K562 (cell line): ENCODE results near the gene KDM2B. TPM values are rescaled to one million over a fixed set of nuclear protein-coding genes. Genes with fewer than 3 reads are reported as not detected.
A peak's percentile ranks its signal among the peaks of the same experiment; 100 is the strongest.

Experiments used
- CBX5 ChIP-seq: IDR thresholded peaks from 2 replicates; pipeline ENCODE4 v1.6.1; 2014; ENCODE audit warnings: low read depth, borderline replicate concordance
- ELF1 ChIP-seq: fragments of 200-800 bp; sonication (Bioruptor generic); IDR thresholded peaks from 2 replicates; pipeline ENCODE4 v1.6.1; 2016; ENCODE audit warnings: missing genetic modification characterization, missing compliant biosample characterization
- GATAD2B ChIP-seq: fragments of 450-650 bp; IDR thresholded peaks from 2 replicates; pipeline ENCODE4 v1.6.1; 2017; ENCODE audit warnings: mild to moderate bottlenecking, borderline replicate concordance
- MECOM ChIP-seq: fragments of 250-450 bp; sonication (Bioruptor Pico); IDR thresholded peaks from 2 replicates; pipeline ENCODE4 v1.8.0; 2022; ENCODE audit warnings: inconsistent platforms
- NCOR1 ChIP-seq: fragments of 450-650 bp; IDR thresholded peaks from 2 replicates; pipeline ENCODE4 v1.6.1; 2016; ENCODE audit warnings: mild to moderate bottlenecking, moderate library complexity
- NFATC3 ChIP-seq: fragments of 450-650 bp; IDR thresholded peaks from 2 replicates; pipeline ENCODE4 v1.6.1; 2017; ENCODE audit warnings: mild to moderate bottlenecking
- PTBP1 ChIP-seq: fragments of 200-400 bp; formaldehyde crosslinking; IDR thresholded peaks from 2 replicates; pipeline ENCODE4 v1.6.1; 2017; ENCODE audit warnings: low read depth, low read length
- SIN3B ChIP-seq: fragments of 450-650 bp; IDR thresholded peaks from 2 replicates; pipeline ENCODE4 v1.6.1; 2017; ENCODE audit warnings: low read depth, mild to moderate bottlenecking, moderate library complexity
- SMAD4 ChIP-seq: fragments of 250-450 bp; sonication (Bioruptor Pico); conservative IDR thresholded peaks from 2 replicates; pipeline ENCODE4 v1.8.0; 2021; ENCODE audit warnings: inconsistent platforms, mild to moderate bottlenecking, moderate library complexity
- polyA plus RNA-seq, 8 experiments: library from polyadenylated mRNA; depleted of rRNA in 4 of 8; stranded (reverse) in 5 of 8; unstranded in 3 of 8; fragments of >200 nt; fragmentation: Nextera tagmentation in 2 of 8; fragmentation: Illumina TruSeq in 1 of 8; extraction: Ambion mirVana in 2 of 8; extraction: Trizol in 1 of 8; gene quantifications; 2 replicates each; pipeline versions ENCODE4 v1.2.1 to v1.2.3, GENCODE V29; 2011 to 2014; ENCODE audit warnings: inconsistent platforms in 1 of 8, missing spikeins in 1 of 8
- total RNA-seq, 7 experiments: library from RNA; depleted of rRNA in 6 of 7; stranded (reverse); fragments of >200 nt in 6 of 7; fragmentation: Illumina TruSeq in 2 of 7; extraction: Trizol in 2 of 7; gene quantifications; 2 replicates each; pipeline versions ENCODE4 v1.2.1 to v1.2.3, GENCODE V29; 2011 to 2021; ENCODE audit warnings: low replicate concordance in 1 of 7
- TF ChIP-seq, protein P1 (sequence below): sonication (generic); formaldehyde crosslinking; IDR thresholded peaks from 2 replicates; pipeline ENCODE4 v1.8.1; 2023; ENCODE audit warnings: mild to moderate bottlenecking, missing genetic modification reagents
- TF ChIP-seq, protein P2 (sequence below), 2 experiments: IDR thresholded peaks in 1 of 2; conservative IDR thresholded peaks in 1 of 2; 2 replicates each; pipeline ENCODE4 v1.6.1; 2016; ENCODE audit warnings: low read depth in 2 of 2, mild to moderate bottlenecking in 1 of 2, missing compliant biosample characterization in 1 of 2, missing genetic modification characterization in 1 of 2, moderate library complexity in 1 of 2
- TF ChIP-seq, protein P3 (sequence below): sonication (generic); formaldehyde crosslinking; IDR thresholded peaks from 2 replicates; pipeline ENCODE4 v1.5.0; 2020; ENCODE audit warnings: missing genetic modification reagents
- TF ChIP-seq, protein P4 (sequence below): sonication (generic); formaldehyde crosslinking; IDR thresholded peaks from 2 replicates; pipeline ENCODE4 v1.8.0; 2022; ENCODE audit warnings: missing genetic modification reagents, mild to moderate bottlenecking, borderline replicate concordance
- TF ChIP-seq, protein P5 (sequence below): fragments of 250-450 bp; sonication (Bioruptor Pico); IDR thresholded peaks from 2 replicates; pipeline ENCODE4 v1.4.0; 2020; ENCODE audit warnings: mild to moderate bottlenecking, moderate library complexity
- TF ChIP-seq, protein P6 (sequence below): sonication (generic); formaldehyde crosslinking; IDR thresholded peaks from 2 replicates; pipeline ENCODE4 v1.8.0; 2022; ENCODE audit warnings: missing genetic modification reagents, mild to moderate bottlenecking, borderline replicate concordance

The KDM2B gene
- total and polyA plus RNA-seq, 9 of the 15 experiments (the other 6 are each of a cell fraction or from before 2014, with no cell fraction given) = 7.4 to 50.5 (median 22.5) TPM

DNA sequence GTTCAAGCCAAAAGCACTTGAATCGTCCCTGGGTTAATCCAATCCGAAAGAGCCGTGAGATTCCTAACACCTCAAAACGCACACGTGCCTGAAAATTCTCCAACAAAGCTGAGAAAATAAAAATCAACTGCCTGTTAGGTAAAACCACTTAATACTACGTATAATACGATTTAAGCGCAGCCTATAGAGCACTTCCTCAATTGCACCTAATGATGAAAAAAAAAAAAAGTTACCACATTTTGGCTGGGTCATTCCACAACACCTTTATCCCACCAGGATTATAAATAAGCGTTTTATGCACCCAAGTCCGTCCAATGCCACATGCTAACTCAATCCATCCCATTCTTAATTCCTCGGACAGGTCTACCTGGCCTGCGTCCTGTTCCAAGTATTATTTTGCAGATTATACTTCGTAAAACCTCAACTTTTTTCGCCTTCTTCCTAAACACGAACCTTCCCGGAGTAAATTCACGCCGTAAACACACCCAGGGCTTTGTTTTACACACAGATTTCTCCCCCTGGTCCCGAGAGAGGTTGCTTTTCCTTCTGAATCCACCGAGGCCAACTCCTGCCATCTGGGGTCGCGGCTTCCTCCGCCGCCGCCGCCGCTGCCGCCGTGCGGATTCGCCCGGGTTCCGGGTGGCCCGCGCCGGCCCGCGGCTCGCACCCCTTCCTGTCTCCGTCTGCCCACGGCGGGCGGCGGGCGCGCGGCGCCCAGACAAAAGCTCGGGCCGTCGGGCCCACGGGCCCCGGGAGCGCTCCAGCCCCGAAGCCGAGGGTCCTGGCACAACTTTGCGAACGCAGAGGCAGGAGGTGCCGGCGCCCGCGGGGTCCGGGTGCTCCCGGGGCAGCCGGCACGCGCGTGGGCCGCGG, 114.7 kb downstream of the KDM2B start (continued):
- TF ChIP-seq, protein P1, sequence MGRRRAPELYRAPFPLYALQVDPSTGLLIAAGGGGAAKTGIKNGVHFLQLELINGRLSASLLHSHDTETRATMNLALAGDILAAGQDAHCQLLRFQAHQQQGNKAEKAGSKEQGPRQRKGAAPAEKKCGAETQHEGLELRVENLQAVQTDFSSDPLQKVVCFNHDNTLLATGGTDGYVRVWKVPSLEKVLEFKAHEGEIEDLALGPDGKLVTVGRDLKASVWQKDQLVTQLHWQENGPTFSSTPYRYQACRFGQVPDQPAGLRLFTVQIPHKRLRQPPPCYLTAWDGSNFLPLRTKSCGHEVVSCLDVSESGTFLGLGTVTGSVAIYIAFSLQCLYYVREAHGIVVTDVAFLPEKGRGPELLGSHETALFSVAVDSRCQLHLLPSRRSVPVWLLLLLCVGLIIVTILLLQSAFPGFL = 0 out of 2 replicates have a peak, but pooled peaks have one; percentile 64
- TF ChIP-seq NCOR1 (no peak), SMAD4 (CRISPR knock-in tag) (no peak), MECOM (no peak), ELF1 (tag) (peak; percentile 49; the same call in 1 of the 2 replicates), PTBP1 (no peak), CBX5 (no peak), NFATC3 (no peak), SIN3B (0 out of 2 replicates have a peak, but pooled peaks have one; percentile 18), GATAD2B (peak; percentile 15; the same call in 1 of the 2 replicates)
- TF ChIP-seq, protein P2, sequence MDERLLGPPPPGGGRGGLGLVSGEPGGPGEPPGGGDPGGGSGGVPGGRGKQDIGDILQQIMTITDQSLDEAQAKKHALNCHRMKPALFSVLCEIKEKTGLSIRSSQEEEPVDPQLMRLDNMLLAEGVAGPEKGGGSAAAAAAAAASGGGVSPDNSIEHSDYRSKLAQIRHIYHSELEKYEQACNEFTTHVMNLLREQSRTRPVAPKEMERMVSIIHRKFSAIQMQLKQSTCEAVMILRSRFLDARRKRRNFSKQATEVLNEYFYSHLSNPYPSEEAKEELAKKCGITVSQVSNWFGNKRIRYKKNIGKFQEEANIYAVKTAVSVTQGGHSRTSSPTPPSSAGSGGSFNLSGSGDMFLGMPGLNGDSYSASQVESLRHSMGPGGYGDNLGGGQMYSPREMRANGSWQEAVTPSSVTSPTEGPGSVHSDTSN (CRISPR knock-in tag; IDR thresholded peaks at IDR 0.05; ENCODE audit: low read depth) = no peak
- TF ChIP-seq, protein P2 (tag; conservative IDR thresholded peaks at IDR 0.05; ENCODE audit: low read depth) = no peak
- TF ChIP-seq, protein P3, sequence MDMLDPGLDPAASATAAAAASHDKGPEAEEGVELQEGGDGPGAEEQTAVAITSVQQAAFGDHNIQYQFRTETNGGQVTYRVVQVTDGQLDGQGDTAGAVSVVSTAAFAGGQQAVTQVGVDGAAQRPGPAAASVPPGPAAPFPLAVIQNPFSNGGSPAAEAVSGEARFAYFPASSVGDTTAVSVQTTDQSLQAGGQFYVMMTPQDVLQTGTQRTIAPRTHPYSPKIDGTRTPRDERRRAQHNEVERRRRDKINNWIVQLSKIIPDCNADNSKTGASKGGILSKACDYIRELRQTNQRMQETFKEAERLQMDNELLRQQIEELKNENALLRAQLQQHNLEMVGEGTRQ = no peak
- TF ChIP-seq, protein P4, sequence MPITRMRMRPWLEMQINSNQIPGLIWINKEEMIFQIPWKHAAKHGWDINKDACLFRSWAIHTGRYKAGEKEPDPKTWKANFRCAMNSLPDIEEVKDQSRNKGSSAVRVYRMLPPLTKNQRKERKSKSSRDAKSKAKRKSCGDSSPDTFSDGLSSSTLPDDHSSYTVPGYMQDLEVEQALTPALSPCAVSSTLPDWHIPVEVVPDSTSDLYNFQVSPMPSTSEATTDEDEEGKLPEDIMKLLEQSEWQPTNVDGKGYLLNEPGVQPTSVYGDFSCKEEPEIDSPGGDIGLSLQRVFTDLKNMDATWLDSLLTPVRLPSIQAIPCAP (CRISPR knock-in tag) = no peak
- TF ChIP-seq, protein P5, sequence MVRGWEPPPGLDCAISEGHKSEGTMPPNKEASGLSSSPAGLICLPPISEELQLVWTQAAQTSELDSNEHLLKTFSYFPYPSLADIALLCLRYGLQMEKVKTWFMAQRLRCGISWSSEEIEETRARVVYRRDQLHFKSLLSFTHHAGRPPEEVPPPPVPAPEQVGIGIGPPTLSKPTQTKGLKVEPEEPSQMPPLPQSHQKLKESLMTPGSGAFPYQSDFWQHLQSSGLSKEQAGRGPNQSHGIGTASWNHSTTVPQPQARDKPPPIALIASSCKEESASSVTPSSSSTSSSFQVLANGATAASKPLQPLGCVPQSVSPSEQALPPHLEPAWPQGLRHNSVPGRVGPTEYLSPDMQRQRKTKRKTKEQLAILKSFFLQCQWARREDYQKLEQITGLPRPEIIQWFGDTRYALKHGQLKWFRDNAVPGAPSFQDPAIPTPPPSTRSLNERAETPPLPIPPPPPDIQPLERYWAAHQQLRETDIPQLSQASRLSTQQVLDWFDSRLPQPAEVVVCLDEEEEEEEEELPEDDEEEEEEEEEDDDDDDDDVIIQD (CRISPR knock-in tag) = no peak
- TF ChIP-seq, protein P6, sequence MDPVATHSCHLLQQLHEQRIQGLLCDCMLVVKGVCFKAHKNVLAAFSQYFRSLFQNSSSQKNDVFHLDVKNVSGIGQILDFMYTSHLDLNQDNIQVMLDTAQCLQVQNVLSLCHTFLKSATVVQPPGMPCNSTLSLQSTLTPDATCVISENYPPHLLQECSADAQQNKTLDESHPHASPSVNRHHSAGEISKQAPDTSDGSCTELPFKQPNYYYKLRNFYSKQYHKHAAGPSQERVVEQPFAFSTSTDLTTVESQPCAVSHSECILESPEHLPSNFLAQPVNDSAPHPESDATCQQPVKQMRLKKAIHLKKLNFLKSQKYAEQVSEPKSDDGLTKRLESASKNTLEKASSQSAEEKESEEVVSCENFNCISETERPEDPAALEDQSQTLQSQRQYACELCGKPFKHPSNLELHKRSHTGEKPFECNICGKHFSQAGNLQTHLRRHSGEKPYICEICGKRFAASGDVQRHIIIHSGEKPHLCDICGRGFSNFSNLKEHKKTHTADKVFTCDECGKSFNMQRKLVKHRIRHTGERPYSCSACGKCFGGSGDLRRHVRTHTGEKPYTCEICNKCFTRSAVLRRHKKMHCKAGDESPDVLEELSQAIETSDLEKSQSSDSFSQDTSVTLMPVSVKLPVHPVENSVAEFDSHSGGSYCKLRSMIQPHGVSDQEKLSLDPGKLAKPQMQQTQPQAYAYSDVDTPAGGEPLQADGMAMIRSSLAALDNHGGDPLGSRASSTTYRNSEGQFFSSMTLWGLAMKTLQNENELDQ (CRISPR knock-in tag) = no peak
